Left ventricle myocardium inferior (tissue), 1 donor: ENCODE measurements around the gene SPNS3. TPM values are rescaled to one million over a fixed set of nuclear protein-coding genes. Genes with fewer than 3 reads are reported as not detected.

Source experiments
- DNase-seq: peaks from one replicate; pipeline ENCODE4 v3.0.0-alpha.2; 2020
- H3K27ac ChIP-seq: fragments of 200-600 bp; replicated peaks from 2 replicates; pipeline ENCODE4 v1.8.0; 2021
- H3K27me3 ChIP-seq: fragments of 200-600 bp; 2 replicates; pipeline ENCODE4 v1.8.0; 2021; ENCODE audit warnings: low read depth
- H3K36me3 ChIP-seq: fragments of 200-600 bp; 2 replicates; pipeline ENCODE4 v1.8.0; 2021
- H3K4me1 ChIP-seq: fragments of 200-600 bp; 2 replicates; pipeline ENCODE4 v1.8.0; 2021
- H3K4me3 ChIP-seq: fragments of 200-600 bp; 2 replicates; pipeline ENCODE4 v1.8.0; 2021; ENCODE audit warnings: mild to moderate bottlenecking, moderate library complexity
- H3K9me3 ChIP-seq: fragments of 200-600 bp; replicated peaks from 2 replicates; pipeline ENCODE4 v1.8.0; 2021
- CTCF ChIP-seq: fragments of 200-600 bp; IDR thresholded peaks from 2 replicates; pipeline ENCODE4 v1.8.0; 2021; ENCODE audit warnings: antibody characterized with exemption, mild to moderate bottlenecking, borderline replicate concordance
- intact Hi-C: fragments of 100-400 bp; cut with micrococcal nuclease; formaldehyde crosslinking; loops from one replicate; pipeline ENCODE4 v1.11.0; 2022
- total RNA-seq: library from RNA; stranded (reverse); fragmentation: NEBNext Ultra II Directional; extraction: Animal tissue kit (Norgen Biotek cat#: 25700); gene quantifications from one replicate; pipeline ENCODE4 v1.2.1, GENCODE V29; 2021
- donor health status: DM: no; HTN: yes; CAD: no; lungs with severe emphysema.

The SPNS3 gene
- total RNA-seq, 1 donor from 2014 or later: 1.7 TPM

DNA sequence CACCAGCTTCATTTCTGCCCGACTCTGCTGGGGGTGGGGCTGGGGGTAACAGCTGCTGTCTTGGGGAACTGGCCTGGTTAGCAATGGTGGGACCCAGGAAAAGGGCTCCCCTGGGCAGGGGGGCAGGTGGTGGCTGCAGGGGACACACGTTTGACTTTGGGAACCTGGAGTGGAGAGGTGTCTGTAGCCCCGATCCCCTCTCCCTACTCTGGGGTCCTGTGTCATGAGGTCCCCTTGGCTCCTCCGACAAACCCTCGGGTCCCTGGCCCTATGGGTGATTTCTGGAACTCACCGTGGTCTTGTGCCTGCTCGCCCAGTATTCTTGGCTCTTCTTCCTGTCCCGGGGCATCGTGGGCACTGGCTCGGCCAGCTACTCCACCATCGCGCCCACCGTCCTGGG lies 12.0 kb downstream of the SPNS3 start:
- no peak for DNase-seq
- Histone ChIP-seq H3K27me3 (no peaks in the 10 kb centered on the region), H3K36me3 (no peaks in the 10 kb centered on the region), H3K9me3 (no peaks in the 10 kb centered on the region), H3K4me1 (peaks cover 40% of the 10 kb centered on the region), H3K4me3 (no peak overlapping the region), H3K27ac (no peak overlapping the region)
- no peak for TF ChIP-seq CTCF
- intact Hi-C loops: no loop called here

GRCh38 chr17:4446326-4447071 lies 12.8 kb downstream of the SPNS3 start:
- intact Hi-C loops: no loop called here
- no peaks in the 10 kb centered on the region for H3K36me3 ChIP-seq
- H3K27me3 ChIP-seq: no peaks in the 10 kb centered on the region
- H3K27ac ChIP-seq: no peak overlapping the region
- no peak for DNase-seq
- no peaks in the 10 kb centered on the region for H3K9me3 ChIP-seq
- TF ChIP-seq CTCF: no peak
- H3K4me1 ChIP-seq: peaks cover 33% of the 10 kb centered on the region
- H3K4me3 ChIP-seq: no peak overlapping the region

DNA sequence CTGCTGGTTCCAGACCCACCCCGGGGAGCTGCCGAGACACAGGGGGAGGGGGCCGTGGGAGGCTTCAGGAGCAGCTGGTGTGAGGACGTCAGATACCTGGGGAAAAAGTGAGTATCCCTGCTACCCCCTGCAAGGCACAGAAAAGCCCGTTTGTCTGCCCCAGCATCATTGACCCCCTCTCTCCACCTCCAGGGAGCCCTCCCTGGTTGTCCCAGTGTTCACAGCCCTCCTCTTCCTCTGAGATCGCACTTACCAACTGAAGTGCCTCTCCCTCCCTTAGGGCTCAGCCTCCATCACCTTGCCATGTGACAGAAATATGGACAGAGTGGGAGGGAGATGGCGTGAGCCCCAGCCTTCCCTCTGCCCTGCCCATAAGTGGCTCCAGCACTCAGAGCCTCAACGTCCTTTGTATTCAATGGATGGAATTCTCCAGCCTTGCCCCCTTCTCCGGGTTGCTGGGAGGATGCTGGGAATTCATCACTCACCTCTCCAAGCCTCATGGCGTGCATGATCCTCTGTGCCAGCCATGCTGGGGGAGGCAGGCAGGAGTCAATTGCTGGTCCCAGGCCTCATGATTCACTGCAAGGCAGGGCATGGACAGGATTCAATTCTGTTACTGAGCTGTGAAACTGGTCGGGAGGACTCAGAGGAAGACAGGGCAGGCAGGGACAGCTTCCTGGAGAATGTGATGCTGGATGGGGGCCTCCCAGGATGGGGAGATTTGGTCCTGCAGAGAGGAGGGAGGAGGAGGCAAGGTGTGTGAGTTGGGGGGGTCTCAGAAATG lies 14.6 kb downstream of the SPNS3 start:
- intact Hi-C loops: no loop called here
- no peaks in the 10 kb centered on the region for H3K27me3 ChIP-seq
- H3K4me1 ChIP-seq: peaks cover 32% of the 10 kb centered on the region
- TF ChIP-seq CTCF: no peak
- H3K27ac ChIP-seq: no peak overlapping the region
- no peak for DNase-seq
- H3K4me3 ChIP-seq: no peak overlapping the region
- H3K36me3 ChIP-seq: no peaks in the 10 kb centered on the region
- no peaks in the 10 kb centered on the region for H3K9me3 ChIP-seq

DNA sequence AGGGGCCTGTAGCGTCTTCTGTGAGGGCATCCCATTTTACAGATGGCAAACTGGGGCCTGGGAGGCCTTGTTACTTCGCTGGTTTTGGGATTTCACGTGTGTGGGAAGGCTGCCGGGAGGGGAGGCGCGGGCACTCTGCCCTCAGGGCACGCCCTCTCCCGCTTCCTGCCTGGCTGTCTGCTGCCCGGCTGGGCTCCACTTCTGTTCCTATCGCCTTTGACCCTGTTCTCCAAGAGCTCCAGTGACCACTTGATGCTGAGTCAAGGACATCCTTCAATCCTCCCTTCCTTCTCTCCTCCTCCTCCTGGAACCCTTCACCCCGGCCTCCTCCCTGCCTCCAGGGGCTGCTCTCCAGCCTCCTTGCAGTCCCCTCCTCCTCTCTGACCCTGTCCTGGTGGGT lies 16.0 kb downstream of the SPNS3 start:
- no peak overlapping the region for H3K27ac ChIP-seq
- H3K36me3 ChIP-seq: no peaks in the 10 kb centered on the region
- intact Hi-C loops: no loop called here
- H3K9me3 ChIP-seq: no peaks in the 10 kb centered on the region
- H3K4me1 ChIP-seq: peaks cover 24% of the 10 kb centered on the region
- H3K27me3 ChIP-seq: no peaks in the 10 kb centered on the region
- TF ChIP-seq CTCF: no peak
- no peak overlapping the region for H3K4me3 ChIP-seq
- no peak for DNase-seq

DNA sequence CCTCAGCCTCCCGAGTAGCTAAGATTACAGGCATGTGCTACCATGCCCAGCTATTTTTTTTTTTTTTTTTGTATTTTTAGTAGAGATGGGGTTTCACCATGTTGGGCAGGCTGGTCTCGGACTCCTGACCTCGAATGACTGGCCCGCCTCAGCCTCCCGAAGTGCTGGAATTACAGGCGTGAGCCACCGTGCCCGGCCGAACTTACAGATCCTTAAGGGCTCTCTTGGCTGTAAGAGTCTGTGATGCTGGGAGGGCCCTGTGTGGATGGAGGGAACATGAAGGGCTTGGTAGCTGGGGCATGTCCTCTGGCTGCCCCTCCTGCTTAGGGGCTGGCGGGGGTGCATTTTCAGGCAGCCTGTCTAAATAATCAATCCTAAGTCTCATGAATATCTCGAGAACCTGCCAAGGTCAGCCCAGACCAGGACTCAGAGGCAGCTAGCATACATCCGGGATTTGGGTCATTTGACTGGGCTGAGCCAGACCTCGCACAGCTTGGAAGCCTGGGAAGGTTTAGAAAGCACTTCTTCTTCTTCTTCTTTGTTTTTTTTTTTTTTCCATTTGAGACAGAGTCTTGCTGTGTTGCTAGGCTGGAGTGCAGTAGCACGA lies 17.1 kb downstream of the SPNS3 start:
- no peaks in the 10 kb centered on the region for H3K9me3 ChIP-seq
- H3K4me1 ChIP-seq: peaks cover 19% of the 10 kb centered on the region
- no peak for DNase-seq
- no peaks in the 10 kb centered on the region for H3K27me3 ChIP-seq
- TF ChIP-seq CTCF: no peak
- intact Hi-C loops: no loop called here
- H3K4me3 ChIP-seq: no peak overlapping the region
- H3K36me3 ChIP-seq: no peaks in the 10 kb centered on the region
- H3K27ac ChIP-seq: no peak overlapping the region
